HG03432 (cell line): ENCODE results near the gene LYPD6B.

Source experiments
- ATAC-seq: cut with Tn5 transposase; IDR thresholded peaks from one replicate; pipeline ENCODE4 v1.9.1; 2021; ENCODE audit warnings: mild to moderate bottlenecking, moderate library complexity; ENCODE audit not compliant: unreplicated experiment

Gene LYPD6B

DNA sequence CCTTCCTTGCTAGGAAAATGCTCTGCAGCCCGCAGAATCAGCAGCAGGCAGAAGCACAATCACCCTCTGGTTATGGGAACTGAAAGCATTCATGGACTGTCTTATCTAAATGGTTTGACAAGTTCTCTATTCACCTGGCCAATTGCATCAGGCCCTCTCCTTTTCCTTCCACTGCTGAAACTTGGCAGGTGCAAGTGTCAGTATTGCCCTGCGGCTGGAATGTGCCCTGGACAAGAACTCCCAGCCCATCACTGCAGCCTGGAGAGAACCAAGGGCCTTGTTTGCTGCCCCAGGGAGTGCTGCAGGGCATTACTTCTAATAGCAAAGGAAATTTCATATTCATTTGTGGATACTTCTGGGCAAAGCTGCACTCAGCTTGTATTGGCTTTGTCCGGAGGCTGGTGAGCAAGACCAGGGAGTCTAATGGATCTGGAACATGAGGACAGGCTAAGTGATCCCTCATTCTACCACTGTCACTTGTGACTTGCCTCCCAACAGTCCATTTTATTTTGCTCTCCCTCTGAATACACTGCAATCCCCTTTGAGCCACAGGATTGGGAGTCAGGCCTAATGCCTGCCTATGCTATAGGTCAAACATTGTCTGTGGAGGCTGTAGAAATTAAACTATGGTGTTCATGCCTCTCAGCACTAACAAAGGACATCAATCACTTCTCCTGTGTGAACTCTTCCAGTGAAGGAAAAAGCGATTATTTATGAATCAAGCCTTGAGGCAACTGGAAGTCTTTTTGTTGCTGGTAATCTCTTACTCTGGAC, 116.9 kb downstream of the LYPD6B start:
- no peak for ATAC-seq

DNA sequence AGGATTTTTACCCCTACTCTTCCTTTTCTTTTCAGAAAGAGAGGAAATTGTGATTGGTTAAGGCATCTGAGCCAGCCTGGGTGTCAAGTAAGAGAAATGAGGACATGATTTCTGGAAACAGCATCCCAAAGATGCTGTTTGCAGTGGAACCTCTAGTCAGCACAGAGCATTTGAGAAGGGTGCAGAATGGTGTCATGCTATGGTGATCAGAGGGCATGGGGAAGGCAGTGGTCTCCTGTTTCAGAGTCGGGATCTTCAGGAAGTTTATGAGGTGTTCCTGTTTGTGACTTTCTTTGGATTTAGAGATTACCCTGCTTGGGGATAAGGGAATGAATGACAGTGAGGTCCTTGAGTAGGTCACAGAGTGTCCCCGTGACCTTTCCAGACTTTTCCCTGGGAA, 117.5 kb downstream of the LYPD6B start:
- ATAC-seq = no peak

DNA sequence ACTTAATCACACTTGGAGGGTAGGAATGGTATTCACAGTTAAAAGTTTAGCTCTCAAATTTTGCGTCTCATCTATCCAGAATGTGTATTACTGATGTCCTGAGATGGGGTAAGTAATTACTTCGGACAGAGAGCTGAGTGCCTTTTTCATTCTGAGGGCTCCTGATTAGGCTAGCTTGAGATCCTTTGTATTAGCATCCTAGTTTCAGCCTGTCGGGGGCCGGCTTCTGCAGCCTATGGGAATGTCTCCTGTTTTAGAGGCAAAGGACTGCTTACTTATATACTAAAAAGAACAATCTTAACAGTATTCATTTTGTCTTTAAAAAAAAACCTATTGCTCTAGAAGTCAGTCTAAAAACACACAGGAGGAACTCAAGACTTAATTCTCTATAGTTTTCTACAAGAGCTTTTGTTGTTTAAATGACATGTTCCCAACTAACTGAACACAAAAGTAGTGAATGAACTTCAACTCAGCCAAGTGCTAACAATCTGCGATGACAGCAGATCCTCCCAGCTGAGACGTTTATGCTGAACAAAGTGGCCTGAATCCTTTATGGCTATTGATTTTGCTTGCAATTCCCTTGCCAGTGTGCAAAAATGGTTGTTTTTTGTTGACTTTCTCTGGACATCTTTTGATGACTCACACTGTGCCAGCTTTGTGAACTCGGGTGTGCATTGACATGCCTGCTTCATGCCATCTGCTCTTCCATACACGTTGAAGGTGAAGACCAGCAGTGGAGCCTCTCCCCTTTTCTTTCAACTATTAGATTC, 118.7 kb downstream of the LYPD6B start:
- ATAC-seq = no peak

GRCh38 chr2:149158957-149159356, 120.5 kb downstream of the LYPD6B start:
- ATAC-seq = no peak

- ATAC-seq = no peak
Measured at GRCh38 chr2:149160195-149160594, 121.7 kb downstream of the LYPD6B start.

GRCh38 chr2:149160701-149161217, 122.3 kb downstream of the LYPD6B start:
- ATAC-seq = peak; percentile 100

DNA sequence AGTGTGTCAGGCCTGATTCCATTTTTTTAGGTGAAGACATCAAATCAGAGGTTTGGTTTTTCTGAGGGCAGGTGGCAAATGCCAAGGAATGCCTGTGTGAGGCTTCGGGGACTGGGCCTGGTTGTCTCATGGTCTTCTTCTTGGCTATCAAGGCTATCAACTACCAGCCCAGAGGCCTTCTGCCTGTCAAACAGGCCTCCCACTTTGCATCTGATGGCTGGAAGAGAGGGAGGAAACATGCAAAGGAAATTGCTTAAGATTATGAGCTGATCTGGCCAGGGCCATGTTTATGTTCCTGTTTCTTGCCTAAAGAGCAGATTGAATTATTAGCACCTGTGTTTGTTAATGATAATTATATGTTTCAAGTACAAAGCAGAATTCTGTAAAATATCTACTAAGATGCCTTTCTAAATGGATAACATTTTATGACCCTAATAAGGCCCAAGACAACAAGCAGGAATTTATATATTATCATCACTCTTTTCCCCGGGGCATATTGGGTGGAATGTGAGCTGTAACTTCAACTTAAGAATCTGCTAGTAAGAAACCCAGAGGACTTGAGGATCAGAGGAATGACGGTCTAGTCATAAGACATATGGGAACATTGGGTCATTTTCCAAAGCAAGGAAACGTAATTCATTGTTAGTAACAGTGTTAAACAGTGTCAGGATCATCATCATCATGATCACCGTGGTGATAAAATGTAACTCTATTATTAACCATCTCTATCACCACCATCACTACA, 123.2 kb downstream of the LYPD6B start:
- no peak for ATAC-seq

GRCh38 chr2:149164296-149164695, 125.8 kb downstream of the LYPD6B start:
- ATAC-seq = no peak

DNA sequence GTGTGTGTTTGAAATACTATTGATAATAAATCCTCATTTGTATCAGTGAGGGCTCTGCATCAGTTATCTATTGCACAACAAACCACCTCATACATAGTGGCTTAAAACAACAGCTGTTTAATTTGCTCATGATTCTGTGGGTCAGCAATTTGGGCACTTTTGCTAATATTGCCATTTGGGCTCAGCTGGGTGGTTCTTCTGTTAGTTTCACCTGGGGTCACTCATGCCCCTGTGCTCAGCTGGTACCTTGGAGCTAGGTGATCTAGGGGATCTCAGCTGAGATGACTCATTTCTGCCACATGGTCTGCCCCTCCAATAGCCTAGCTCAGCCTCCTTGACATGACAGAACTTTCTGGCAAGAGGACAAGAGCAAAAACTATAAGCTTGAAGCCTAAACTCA, 126.3 kb downstream of the LYPD6B start:
- ATAC-seq = no peak

DNA sequence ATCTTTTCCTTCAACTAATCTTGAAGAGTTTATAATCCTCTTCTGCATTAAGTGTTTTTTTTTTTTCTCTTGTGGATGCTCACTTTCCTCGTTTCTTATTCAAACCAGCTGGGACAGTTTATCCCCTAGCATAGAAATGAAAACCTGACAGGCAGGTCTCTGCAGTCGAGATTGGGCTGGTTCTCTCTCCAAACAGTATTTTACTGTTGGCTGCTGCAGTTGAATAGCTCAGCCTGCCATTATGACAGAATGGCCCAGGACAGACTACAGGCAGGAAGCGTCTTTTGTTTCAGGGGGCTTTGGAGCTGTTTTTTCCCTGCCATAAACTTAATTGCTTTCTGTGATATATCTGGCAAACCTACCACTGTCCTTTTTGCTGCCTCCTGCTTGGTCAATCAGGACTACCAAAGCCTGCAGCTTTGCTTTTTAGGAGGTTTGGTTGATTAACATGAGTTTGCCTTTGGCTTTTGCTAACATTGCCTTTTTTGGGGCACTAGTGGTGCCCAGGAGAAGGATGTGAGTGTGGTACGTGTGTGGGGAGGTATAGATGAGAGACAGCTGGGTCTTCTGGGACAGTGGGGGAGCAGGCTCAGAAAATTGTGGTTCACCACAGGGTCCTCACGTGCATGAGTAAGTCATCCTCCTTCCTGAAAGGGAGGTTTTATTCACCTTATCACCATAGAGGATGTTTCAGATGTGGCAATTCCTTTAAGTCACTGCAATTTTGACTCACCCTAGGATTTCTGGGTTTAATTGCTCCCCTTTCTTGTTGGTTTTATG, 128.7 kb downstream of the LYPD6B start:
- peak; percentile 92 for ATAC-seq

- ATAC-seq = peak; percentile 7
Measured at GRCh38 chr2:149167941-149168340, 129.4 kb downstream of the LYPD6B start.

DNA sequence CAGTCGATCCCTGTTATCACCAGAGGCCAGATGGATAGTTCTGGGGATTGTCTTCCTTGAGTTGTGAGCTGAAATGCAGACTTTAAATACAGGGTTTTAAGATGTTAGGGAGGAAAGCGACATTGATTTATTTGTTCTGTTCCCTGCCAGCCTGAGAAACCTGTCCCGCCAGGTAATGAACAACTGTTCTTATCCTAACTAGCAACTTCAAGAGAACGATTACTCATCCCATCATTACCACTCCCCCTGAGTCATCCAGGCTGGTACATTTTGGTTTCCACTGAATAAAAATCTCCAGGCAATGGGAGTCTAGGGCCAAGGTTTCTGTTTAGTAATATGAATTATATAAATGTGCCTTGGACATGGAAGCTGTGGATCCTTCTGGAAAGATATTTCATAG, 131.2 kb downstream of the LYPD6B start:
- no peak for ATAC-seq

GRCh38 chr2:149170156-149170555, 131.7 kb downstream of the LYPD6B start:
- ATAC-seq = no peak

- no peak for ATAC-seq
Measured at GRCh38 chr2:149170911-149171310, 132.4 kb downstream of the LYPD6B start.

- no peak for ATAC-seq
Measured at GRCh38 chr2:149173220-149173619, 134.7 kb downstream of the LYPD6B start.

DNA sequence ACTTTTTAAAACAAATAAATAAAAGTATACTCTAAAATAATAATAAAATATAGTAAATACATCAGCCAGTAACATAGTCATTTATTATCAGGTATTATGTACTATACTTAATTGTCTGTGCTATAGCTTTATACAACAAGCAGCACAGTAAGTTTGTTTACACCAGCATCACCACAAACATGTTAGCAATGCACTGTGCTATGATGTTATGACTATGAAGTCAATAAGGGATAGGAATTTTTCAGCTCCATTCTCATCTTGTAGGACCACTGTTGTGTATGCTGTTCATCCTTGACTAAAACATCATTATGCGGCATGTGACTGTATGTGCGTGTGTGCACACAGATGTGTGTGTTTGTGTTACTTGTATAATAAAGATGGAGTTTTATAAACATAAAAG, 137.5 kb downstream of the LYPD6B start:
- no peak for ATAC-seq

DNA sequence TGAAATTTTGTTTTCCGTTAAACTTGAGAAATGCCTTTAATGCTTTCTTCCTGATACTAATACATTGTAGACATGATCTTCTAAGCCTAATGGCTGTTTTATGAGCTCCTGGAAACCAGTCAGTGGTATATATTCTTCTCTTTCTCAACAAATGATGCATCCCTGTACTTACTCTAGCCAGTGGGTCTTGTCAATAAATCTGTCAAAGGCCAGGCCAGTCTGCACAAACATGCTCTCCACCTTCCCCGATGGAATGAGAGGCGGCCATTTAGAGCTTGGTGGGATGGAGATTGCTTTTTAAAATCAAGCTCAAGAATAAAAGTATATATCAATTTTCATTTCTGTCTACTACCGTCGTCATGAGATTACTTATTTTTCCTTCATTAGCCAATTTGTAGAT, 140.1 kb downstream of the LYPD6B start:
- ATAC-seq = no peak

DNA sequence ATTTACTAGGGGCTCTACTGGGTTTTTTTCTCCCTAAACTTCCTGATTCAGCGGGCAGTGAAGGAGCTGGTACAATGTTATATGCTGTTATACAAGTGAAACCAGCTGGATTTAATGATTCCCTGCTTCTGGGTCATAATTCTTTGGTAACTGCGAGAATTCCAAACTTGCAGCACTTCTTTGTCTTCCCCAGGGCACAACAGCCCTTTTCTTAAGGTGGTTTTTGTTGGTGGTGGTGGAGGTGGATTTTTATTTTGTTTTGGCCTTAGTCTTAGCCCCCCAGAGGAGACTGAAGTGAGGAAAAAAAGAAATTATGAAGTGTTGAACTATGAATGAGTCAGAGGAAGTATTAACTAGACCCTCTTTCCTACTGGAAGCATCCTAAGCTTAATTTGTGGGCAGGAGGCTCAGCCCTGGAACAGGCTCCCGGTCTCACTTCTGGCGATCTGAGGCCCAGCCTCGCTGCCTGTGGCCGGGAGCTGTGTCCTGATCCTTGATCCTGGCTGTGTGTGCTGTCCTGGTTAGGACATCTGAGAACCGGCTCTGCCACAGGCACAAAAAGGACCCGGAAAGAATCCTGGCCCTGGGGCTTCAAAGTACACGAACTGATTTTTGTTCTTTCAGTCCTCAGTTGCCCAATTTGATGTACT, 141.9 kb downstream of the LYPD6B start:
- ATAC-seq = no peak

DNA sequence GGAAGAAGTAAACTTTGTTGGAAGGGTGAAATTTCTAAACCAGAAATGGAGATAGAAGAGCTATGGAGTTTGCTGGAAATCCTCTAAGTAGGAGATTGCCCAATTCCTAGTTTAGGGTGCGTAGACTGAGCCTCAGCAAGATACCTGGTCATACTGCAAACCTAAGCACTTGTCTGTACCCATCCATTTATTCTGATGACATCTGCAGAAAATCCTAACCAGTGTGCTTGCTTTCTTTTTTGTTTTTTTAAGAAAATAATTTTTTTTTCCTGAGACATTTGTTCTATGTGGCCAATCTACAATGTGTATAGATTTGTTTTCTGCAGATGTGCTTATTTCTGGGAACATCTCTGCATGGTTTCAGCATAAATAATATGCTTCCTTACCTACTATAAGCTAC, 144.7 kb downstream of the LYPD6B start:
- no peak for ATAC-seq

DNA sequence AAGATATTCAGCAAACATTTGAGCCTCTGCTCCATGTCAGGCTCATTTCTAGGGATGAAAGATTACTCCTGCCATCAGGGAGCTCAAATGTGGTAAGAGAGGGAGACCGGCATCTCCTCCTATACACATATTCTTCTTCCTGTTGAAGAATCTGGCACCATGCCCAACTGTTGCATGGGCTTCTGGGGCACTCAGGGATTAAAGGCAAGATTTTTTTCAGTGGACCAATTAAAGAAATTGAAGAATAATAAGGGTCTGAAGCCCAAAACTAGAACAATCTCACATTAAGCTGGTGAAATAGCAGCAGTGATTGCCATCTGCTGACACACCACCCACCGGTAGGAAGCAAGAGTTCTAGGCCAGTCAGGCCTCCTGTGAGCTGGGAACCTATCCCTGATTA, 146.5 kb downstream of the LYPD6B start:
- ATAC-seq = no peak
